HG02610 (cell line): ENCODE data around the gene TTBK1.

Source experiments
- ATAC-seq: cut with Tn5 transposase; IDR thresholded peaks from one replicate; pipeline ENCODE4 v1.9.1; 2021; ENCODE audit warnings: mild to moderate bottlenecking, moderate library complexity; ENCODE audit not compliant: unreplicated experiment

TTBK1 gene

GRCh38 chr6:43242908-43243663 lies at the start of gene TTBK1:
Gene TTBK1, plus strand, starts transcription at chr6:43243481. Its CDS starts 3,180 bp downstream, at chr6:43246661.
- no peak for ATAC-seq

- ATAC-seq, result no peak
These were observed 49.4 kb upstream of the TTBK1 start for GRCh38 chr6:43193929-43194328.

GRCh38 chr6:43196337-43196736 lies 46.9 kb upstream of the TTBK1 start:
- ATAC-seq, result no peak

GRCh38 chr6:43199912-43200311 lies 43.4 kb upstream of the TTBK1 start:
- no peak for ATAC-seq

- no peak for ATAC-seq
These were observed 42.7 kb upstream of the TTBK1 start for GRCh38 chr6:43200541-43200940.

GRCh38 chr6:43202451-43202850 lies 40.8 kb upstream of the TTBK1 start:
- no peak for ATAC-seq

GRCh38 chr6:43203029-43203717 lies 40.1 kb upstream of the TTBK1 start:
- ATAC-seq, result no peak

GRCh38 chr6:43203718-43204095 lies 39.6 kb upstream of the TTBK1 start:
- no peak for ATAC-seq

- no peak for ATAC-seq
These were observed 38.8 kb upstream of the TTBK1 start for GRCh38 chr6:43204271-43205105.

- ATAC-seq, result no peak
These were observed 37.4 kb upstream of the TTBK1 start for GRCh38 chr6:43205849-43206248.

GRCh38 chr6:43207286-43207685 lies 36.0 kb upstream of the TTBK1 start:
- no peak for ATAC-seq

GRCh38 chr6:43211955-43212354 lies 31.3 kb upstream of the TTBK1 start:
- no peak for ATAC-seq

- ATAC-seq, result no peak
These were observed 29.9 kb upstream of the TTBK1 start for GRCh38 chr6:43213431-43213830.

- no peak for ATAC-seq
These were observed 28.2 kb upstream of the TTBK1 start for GRCh38 chr6:43215066-43215465.

- no peak for ATAC-seq
These were observed 27.1 kb upstream of the TTBK1 start for GRCh38 chr6:43216200-43216599.

GRCh38 chr6:43217351-43217750 lies 25.9 kb upstream of the TTBK1 start:
- no peak for ATAC-seq

GRCh38 chr6:43219119-43219518 lies 24.2 kb upstream of the TTBK1 start:
- no peak for ATAC-seq

- no peak for ATAC-seq
These were observed 23.5 kb upstream of the TTBK1 start for GRCh38 chr6:43219814-43220213.

GRCh38 chr6:43220439-43220951 lies 22.8 kb upstream of the TTBK1 start:
- no peak for ATAC-seq

- ATAC-seq, result no peak
These were observed 22.0 kb upstream of the TTBK1 start for GRCh38 chr6:43221046-43221972.
